HG02973 (cell line): ENCODE results near the gene HEY2.
"Not testable (repeated sequence)": the region's sequence is repeated elsewhere in the genome, so short reads cannot be mapped to it uniquely, and the experiment has no call there.

ENCODE experiments used
- ATAC-seq: cut with Tn5 transposase; IDR thresholded peaks from one replicate; pipeline ENCODE4 v1.9.1; 2021; ENCODE audit warnings: moderate library complexity; ENCODE audit not compliant: unreplicated experiment

Gene HEY2

DNA sequence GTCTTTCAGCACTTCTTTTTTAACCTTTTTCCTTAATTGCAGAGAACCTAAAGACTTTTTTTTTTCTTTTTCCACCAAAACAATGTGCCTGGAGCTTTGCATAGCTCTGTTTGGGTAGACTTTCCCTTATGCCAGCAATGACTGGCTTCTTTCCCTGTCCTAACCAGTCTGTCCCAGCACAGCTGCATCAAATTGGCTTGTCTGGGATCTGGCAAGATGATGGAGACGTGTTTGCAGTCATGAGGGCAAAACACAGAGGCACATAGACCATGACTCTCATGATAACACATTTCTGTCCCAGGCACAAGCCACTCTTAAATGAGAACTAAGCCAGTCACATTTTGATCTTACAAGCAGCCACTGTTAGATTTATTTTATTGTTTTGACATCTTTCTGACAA is 16.5 kb downstream of the HEY2 start:
- no peak for ATAC-seq

DNA sequence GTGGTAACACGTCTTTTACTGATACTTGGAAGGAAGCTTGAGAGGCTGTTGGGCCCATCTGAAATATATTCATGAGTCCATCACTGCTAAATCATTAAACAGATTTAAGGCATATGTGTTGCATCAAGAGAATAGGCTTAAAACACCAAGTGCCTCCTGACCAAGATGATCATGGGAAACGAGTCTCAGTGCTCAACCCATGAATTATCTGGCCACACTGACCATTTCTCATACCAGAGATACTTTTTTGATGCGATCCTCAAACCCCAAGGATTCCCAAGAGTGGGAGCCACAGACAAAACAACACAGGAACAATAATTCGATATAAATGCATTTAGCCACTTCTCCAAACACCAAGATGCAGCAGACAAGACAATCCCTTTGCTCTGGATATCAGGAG is 17.2 kb downstream of the HEY2 start:
- ATAC-seq, result no peak

DNA sequence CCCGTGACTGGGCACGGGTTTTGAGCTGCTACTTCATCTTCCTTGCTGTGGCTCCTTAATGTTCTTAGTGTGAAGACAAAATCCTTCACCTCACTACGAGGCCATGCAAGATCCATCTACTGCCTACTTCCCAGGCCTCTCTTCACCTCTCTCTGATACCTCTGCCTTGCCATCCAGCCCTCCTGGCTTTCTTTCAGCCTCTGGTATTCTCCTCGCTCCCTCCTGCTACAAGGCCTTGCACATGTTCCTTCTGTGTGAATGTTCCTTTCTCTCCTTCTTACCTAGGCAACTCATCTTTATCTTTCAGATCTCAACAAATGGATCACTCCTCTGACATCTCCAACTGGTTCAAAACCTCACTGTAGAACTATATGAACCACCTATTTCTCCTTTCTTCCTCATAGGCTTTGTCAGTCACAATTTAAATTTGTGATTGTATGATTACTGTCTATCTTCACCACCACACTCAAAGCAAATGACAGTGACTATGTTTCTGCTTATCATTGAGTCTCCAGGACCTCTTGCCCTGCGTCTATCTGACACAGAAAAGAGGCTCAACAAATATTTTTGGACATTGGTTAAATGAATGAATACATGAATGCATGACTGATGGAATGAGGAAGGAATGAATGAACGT is 19.8 kb downstream of the HEY2 start:
- no peak for ATAC-seq

DNA sequence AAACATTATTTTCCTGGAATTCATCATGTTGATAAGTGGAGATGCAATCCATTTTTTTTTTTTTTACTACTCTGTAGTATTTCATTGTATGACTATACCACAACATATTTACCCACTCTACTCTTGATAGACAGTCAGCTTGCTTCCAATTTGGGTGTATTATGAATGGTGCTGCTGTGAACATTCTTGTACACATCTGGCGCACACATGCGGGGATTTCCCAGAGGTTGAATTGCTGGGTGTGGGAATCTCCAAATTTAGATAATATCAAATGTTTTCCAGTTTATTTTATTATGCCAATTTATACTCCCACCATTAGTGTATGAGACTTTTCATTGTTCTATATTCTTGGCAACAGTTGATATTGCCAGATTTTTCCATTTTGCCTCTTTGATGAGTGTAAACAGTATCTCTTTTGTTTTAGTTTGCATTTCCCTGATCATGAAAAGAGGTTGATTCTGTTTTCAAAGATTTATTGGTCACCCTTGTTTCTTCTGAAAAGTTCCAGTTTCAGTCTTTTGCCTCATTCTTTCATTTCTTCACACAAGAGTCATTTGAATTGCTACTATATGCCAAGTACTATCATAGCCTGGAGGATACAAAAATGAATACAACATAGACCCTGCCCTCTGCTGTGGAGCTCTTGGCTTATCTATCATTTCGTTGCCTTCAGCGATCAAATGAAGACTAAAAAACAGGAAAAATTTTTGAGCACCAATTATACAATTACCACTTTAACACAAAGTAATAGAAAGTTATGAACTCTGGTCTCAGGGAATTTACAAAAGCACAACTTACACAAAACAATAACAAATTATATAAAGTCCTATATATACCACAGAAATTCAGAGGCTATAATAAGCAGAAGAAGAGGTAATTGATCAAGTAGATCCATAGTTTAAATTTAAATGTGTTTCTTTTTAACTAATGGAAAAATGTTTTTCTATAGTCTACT is 24.2 kb downstream of the HEY2 start:
- ATAC-seq, result no peak

DNA sequence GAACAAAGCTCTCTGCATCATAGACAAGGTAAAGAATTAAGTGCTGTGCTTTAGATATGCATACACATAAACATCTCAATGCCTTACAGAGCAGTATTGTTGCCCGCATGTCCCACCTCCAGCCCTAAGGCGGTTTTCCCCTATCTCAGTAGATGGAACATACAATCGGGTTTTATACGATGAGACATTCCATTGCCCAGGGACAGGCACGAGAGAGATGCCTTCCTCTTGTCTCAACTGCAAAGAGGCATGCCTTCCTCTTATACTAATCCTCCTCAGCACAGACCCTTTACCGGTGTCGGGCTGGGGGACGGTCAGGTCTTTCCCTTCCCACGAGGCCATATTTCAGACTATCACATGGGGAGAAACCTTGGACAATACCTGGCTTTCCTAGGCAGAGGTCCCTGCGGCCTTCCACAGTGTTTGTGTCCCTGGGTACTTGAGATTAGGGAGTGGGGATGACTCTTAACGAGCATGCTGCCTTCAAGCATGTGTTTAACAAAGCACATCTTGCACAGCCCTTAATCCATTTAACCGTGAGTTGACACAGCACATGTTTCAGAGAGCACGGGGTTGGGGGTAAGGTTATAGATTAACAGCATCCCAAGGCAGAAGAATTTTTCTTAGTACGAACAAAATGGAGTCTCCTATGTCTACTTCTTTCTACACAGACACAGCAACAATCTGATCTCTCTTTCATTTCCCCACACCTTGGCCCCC is 26.8 kb downstream of the HEY2 start:
- ATAC-seq, result not testable (repeated sequence)

DNA sequence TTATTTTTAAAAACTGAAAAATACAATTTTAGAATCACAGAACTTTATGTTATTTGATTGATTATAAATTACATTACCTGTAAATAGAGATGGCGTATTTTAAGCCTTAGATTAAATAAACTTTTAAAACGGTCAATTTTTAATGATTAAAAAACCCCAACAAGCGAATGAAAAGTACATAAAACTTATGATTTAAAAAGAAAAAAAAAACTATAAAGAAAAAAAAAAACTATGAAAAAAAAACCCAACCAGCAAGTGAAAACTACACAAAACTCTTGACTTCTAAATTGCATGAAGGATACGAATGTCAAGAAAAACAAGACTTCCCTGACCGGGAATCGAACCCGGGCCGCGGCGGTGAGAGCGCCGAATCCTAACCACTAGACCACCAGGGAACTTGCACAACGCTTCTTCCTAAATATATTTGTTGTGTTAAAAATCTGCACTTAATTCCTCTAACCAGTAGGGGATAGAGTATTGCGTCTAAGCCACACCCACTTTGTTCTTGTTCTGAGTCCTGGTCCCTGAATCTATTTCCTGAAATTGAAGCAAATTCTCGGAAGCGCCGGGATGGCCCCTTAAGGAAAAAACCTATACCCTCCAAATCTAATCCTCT is 30.6 kb downstream of the HEY2 start:
- peak; percentile 79 for ATAC-seq

DNA sequence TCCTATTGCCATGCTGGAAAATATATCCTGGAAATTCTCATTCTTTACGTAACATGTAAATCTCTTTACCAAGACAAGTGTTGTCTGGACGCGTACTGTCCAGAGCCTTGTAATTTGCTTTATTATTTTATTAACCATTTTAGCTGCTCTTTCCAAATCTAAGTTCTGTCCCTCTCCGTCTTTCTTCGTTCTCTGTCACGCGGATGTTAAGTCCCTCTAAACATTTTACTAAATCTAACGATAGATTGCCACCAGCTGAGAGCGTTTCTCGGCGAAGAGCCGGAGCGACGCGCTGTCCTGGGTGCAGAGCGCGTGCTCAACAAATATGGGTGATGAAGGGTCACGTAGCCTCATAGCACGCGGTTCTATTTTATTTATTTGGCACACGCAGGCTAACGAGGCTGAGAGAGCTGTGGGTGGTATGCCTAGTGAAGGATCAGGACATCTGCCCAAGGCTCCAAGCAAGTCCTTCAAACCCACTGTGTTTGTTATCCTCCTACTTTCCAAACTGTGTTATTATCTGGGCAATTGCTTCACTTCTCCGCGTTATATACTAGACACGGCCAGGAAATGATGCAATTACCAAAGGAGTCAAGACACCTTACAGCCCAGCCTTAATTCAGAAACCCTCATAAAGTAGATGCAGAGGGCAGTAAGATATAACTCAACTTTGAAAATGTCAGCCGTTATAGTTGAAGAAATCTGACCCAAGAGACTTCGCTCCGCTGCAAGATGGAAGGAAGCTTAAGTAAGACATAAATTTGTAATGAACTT is 31.3 kb downstream of the HEY2 start:
- peak; percentile 72 for ATAC-seq

DNA sequence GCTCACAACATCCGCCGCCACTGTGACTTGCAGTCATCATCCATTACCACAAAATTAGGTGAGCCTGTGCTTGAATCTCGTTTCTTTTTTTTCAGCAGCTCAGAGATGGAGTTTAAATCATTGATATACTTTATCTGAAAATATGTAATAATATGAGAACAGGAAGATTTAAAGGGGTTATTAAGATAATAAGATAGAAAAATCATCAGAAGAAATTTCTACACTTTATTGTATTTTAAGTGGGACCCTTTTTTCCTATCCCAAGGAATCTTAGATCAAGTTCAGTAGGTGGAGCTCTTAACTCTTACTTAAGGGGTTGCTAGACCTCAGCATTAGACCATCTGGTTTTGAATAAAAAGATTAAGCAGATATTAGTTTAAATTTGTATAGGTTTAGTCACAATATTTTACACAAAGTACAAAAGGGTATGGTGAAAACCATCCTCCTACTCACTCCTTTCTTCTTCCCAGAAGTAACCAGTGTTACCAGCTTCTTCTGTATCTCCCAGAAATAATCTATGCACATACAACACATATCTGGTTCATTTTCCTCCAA is 32.0 kb downstream of the HEY2 start:
- ATAC-seq, result peak; percentile 38

DNA sequence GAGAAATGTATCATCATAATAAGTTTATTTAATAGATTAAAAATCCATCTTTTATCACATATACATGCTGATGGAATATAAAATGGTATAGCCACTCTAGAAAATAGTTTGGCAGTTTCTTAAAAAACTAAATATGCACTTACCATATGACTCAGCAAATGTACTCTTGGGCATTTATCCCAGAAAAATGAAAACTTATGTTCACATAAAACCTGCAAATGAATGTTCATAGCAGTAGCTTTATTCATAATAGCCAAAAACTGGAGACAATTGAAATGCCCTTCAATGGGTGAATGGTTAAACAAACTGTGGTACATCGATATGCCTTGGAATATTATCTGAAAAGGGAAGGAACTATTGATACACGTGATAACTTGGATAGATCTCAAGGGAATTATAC is 34.9 kb downstream of the HEY2 start:
- no peak for ATAC-seq

DNA sequence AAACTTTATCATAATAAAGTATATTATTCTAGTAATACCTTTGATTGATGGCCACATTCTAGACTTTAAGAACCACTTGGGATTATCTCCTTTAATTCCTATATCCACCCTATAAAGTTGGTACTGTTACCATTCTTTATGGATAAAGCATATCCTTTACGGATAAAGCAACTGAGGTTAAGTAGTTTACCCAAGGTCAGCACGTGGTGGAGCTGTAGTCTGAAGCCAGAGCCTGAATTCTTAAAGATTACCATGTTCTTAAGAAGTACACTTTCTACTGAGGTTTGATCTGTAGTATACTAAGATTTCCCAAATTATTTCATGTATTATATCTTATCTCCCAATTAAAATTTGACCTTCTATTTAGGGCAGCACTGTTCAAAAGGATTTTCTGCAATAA is 38.4 kb downstream of the HEY2 start:
- ATAC-seq, result no peak

DNA sequence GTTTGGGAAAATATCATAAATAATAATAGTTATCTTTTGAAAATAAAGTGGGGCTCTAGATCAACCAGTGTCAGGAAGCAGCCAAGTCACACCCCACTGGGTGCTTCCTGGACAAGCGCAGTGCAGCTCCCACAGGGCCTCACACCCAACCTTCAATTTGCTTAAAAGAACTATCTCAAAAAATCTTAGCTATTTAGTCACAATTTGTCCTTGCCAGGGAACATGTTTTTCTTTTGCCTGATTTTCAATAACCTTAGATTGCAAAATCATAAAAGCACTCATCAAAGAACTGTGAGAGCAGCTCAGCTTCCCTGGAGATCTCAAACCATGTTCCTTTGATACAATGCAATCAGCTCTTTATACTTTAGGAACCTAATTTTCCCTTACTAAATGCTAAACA is 39.7 kb downstream of the HEY2 start:
- no peak for ATAC-seq

DNA sequence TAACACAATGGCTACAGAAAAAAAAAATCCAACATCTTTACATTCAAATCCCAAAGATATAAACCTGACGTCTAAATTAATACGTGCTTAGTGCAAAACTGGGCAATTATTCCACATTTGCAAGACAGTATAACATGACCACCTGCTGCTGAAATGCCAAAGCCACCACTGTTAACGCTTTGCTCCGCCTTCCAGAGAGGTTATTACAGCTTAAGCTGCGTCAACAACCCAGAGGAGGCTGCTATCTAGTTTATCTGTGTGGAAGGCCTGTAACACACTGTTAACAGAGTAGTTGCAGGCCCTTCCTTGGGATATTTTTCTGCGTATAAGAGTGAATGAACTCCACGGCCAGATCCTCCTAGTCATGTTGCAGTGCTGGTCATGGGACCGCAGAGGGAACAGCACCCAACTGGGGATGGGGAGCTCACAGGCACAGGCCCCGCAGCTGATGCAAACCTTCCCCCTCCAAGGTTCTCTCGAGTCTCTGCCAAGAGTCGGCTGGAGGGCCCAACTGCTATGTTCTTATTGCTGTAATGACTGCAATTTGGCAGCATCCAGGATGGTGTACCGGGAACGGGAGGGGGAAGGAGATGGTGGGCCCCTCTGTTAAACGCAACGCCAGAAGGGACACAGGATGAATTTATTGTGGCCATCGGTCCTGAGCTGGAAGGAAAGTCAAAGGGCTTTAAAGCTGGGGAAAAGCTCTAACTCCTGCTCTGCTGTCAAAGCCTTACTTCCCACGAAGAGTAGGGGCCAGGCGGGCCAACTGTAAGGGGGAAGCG is 40.3 kb downstream of the HEY2 start:
- ATAC-seq, result peak; percentile 7

DNA sequence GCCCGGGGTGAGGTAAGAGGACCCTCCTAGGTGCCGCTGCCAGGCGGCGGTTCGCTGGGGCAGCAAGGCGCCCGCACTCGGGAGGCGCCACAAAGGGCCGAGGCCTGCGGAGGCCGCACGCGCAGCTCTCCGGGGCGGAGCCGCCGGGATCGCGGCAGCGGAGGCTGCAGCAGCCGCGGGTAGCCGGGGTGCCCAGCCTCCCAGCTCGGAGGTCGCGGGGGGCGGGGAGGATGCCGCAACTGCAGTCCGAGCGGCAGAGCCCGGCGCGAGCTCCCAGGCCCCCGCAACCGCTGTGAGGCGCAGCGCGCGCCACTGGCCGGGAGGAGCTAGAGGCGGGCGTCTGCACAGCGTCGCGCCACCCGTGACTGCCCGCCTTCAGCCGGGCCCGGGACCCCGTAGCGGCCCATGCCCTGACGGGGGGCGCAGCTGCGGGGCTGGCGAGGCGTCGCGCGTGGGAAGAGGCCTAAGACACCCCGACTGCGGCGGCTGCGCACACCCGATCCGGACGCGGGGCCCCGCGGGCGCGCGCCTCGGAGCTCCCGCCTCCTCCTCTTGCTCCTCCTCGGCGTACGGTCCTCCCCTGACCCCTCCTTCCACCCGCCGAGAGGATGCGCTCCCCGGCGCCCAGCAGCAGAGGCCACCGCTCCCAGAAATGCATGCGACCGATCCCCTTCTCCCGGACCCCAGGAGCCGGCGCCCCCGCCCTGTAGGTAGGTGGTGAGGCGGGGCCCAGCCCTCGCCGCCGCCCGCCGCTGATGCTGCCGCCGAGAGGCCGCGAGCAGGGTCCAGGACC is 41.1 kb downstream of the HEY2 start, which contains the start of gene NCOA7:
NCOA7 (plus strand) TSS at position 603 of the 793 bp plus-strand sequence. CDS start 24,395 bp downstream, outside the sequence.
- ATAC-seq, result peak; percentile 70

DNA sequence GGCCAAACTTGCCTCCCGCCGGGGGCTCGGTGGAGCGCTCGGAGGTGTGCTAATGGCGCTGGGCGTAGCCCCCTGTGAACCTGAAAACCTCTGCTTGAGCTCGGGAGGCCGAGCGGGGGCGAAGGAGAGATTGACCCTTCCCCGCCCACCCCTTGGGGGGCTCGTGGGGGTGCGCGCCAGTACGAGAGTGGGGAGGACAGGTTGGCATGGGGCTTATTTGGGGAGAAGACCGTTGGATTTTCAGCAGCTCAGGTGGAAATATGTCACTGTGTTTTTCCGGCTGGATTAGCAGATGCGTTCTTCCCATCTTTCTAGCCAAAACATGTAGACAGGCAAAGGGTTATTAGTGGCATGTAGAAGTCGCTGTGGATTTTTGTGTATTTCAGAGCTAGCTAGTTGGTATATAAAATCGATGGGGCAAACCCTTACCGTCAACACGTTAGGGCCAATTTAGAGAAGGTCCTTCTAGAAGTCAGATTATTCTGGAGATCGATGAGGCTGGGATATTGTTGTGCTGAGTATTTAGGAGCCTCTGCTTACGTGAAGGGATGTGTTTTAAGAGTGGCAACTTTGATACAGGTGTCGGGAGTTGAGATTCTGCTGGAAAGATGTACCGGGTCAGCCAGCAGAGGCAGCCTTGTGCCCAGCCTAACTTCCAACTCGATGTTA is 41.9 kb downstream of the HEY2 start:
- ATAC-seq, result peak; percentile 39

DNA sequence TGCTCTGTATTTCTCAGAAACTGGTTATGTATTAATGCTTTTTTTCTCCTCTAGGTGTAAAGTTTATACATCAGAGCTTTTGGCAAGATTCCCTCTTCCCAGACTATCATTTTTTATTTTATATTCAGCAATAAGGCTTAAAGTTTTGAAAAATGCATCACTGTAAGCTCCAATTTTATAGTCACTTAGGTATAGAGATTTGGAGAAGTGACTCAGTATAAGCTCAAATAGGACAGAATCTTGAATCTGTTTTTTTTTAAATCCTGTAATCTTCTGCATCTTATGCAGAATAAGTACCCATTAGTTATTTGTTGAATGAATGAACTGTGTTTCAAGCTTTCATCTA is 42.4 kb downstream of the HEY2 start:
- no peak for ATAC-seq

DNA sequence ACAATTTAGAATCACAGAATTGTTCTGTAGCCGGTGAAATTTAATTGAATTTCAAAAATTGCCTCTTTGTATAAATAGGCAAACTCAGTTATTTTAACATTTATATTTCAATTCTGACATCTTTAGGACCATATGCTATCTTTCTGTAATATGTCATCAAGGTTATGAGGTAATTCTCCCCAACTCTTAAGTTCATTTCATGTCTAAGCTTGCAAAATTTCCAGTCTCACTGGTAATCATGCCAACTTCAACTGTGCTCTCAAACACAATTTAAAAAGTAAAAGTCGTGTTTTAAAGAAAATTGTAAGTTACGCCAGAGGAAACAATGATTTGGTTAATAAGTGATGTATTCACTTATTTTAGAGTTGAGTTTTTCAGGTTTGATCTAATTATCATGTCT is 42.7 kb downstream of the HEY2 start:
- ATAC-seq, result no peak

DNA sequence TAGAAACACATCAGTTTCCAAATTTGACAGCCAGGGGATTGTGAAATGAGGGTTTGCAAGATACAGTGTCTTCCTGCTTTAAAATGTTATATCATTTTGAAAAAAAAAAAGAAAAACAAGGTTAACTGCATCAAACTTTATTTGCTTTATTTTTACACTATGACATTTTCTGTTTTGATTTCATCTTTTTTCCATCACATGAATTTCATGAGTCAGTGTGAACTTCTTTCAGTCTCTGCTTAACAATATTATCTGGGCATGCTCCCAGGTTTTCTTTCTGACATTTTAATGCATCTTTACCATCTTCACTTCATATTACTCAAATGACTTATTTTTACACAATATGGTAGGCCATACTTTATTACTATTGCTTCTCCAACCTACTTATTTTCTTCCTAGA is 43.2 kb downstream of the HEY2 start:
- ATAC-seq, result no peak

DNA sequence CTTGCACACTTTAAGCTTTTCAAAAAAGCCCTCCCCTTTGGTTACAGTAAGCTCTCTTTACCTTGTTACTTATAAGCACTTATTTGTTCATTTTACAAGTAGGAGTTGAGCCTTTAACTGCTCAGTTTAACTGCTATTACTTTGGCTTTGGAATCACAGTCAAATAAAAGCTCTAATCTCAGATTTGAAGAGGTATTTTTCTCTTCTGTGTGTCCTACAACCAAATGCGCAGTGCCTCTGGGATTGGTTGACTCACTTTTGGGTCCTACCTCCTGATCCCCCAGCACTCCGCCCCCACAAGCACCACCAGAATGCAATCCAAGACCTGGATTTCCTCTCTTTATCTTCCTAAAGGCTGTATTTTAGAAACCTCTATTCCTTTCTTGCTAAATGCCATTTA is 43.8 kb downstream of the HEY2 start:
- no peak for ATAC-seq
